GM12864 (cell line): Measurements from ENCODE around the gene CYP4A11.
A peak's percentile ranks its signal among the peaks of the same experiment; 100 is the strongest.
"Not testable (repeated sequence)": the region's sequence is repeated elsewhere in the genome, so short reads cannot be mapped to it uniquely, and the experiment has no call there.

Experiments
- DNase-seq: peaks from one replicate; pipeline ENCODE4 v3.0.0-alpha.2; 2011; ENCODE audit warnings: low read depth
- H3K4me3 ChIP-seq: 2 replicates; pipeline ENCODE4 v1.5.1; 2011; ENCODE audit warnings: mild to moderate bottlenecking, low read depth, low read length, control low read depth
- TF ChIP-seq, protein P1 (sequence below): IDR thresholded peaks from 2 replicates; pipeline ENCODE4 v1.5.1; 2011; ENCODE audit warnings: low read depth, mild to moderate bottlenecking, moderate library complexity, low read length, control low read depth, inconsistent platforms; ENCODE audit errors: missing control alignments

CYP4A11 gene, protein sequence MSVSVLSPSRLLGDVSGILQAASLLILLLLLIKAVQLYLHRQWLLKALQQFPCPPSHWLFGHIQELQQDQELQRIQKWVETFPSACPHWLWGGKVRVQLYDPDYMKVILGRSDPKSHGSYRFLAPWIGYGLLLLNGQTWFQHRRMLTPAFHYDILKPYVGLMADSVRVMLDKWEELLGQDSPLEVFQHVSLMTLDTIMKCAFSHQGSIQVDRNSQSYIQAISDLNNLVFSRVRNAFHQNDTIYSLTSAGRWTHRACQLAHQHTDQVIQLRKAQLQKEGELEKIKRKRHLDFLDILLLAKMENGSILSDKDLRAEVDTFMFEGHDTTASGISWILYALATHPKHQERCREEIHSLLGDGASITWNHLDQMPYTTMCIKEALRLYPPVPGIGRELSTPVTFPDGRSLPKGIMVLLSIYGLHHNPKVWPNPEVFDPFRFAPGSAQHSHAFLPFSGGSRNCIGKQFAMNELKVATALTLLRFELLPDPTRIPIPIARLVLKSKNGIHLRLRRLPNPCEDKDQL

DNA sequence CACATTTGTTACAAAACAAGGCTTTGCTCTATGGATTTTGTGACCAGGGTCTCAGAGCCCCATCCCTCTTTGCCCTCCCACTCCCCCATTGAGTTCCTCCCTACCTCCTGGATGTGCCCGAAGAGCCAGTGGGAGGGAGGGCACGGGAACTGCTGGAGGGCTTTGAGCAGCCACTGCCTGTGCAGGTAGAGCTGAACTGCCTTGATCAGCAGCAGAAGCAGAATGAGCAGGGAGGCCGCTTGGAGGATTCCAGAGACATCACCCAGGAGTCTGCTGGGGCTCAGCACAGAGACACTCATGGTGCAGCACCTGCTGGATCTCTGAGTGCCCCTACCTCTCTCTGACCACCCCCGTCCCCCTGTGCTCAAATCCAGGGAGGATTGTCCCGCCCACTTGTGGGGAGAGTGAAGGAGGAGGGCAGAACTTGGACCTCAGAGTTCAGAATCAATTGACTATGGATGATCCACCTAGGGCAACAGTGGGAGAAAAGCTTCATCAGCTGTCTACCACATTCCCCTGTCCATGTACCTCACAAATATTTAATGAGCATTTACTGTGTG, at the start of gene CYP4A11:
TSS of gene CYP4A11 (minus strand) at position 342 of the 560 bp plus-strand sequence. CDS start at position 299, 43 bp downstream.
- no peak within 1 kb of the TSS for H3K4me3 ChIP-seq
- TF ChIP-seq, protein P1, sequence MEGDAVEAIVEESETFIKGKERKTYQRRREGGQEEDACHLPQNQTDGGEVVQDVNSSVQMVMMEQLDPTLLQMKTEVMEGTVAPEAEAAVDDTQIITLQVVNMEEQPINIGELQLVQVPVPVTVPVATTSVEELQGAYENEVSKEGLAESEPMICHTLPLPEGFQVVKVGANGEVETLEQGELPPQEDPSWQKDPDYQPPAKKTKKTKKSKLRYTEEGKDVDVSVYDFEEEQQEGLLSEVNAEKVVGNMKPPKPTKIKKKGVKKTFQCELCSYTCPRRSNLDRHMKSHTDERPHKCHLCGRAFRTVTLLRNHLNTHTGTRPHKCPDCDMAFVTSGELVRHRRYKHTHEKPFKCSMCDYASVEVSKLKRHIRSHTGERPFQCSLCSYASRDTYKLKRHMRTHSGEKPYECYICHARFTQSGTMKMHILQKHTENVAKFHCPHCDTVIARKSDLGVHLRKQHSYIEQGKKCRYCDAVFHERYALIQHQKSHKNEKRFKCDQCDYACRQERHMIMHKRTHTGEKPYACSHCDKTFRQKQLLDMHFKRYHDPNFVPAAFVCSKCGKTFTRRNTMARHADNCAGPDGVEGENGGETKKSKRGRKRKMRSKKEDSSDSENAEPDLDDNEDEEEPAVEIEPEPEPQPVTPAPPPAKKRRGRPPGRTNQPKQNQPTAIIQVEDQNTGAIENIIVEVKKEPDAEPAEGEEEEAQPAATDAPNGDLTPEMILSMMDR: no peak
- no peak for DNase-seq

- not testable (repeated sequence) for DNase-seq, H3K4me3 ChIP-seq
These were observed 49.3 kb upstream of the CYP4A11 start for GRCh38 chr1:46990541-46990940.

DNA sequence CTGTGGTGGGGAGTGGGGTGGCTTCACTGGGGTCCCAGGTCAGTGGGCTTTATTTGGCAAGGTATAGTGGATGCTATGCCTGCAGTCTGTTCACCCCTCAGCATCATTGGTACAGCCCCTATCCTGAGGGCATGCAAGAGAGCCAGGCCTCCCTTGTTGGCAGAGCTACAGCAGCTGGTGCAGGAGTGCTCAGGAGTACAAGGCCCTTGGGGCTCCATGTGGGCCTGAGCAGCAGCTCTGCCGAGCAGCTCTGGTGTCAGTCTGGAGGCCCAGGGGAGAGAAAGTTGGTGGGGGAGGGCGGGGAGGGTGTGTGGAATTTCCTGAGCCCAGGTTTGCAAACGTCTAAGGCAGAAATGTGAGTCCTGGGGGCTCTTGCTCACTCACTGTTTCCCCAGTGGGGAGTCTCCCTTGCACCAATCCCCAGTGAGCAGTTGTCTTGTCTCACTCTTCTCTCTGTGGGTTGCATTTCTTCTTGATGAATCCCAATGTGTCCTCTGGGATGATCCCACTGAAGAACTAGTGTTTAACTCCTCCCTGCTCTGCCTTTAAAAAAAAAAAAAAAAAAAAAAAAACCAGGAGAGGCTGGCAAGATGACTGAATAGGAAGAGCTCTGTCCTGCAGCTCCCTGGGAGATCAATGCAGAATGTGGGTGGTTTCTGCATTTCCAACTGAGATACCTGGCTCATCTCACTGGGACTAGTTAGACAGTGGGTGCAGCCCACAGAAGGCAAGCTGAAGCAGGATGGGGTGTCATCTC, 42.7 kb upstream of the CYP4A11 start:
- TF ChIP-seq, protein P1: no peak
- DNase-seq: no peak
- H3K4me3 ChIP-seq: no peak overlapping the region

DNA sequence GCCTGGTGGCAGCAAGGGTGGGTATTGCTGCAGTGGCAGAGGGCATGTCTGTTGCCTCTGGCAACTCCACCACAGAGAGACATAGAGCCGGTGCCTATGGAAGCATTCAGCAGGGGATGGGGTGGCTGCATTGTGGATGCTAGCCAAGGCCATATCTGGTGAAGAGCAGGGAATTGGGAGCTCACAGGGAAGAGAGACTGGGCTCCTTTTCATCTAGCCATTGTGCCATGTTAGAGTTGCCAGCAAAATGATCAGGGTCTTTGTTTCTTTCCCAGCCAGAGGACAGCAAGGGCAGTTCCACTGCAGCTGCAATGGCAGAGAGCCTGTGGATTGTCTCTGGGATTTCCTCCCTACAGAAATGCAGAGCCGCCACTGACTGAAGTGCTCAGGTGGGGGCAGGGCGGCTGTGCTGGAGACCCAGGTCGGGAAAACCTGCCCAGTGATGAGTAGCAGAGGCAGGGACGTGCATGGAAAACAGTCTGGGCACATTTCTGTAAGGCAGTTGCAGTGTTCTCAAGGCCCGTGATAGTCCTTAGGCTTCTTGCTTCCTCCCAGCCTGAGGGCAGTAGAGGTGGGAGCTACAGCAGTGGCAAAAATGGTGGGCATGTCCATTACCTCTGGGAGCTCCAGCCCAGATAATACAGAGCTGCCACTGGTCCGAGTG, 42.0 kb upstream of the CYP4A11 start:
- no peak for DNase-seq
- H3K4me3 ChIP-seq: no peak overlapping the region
- TF ChIP-seq, protein P1: no peak

DNA sequence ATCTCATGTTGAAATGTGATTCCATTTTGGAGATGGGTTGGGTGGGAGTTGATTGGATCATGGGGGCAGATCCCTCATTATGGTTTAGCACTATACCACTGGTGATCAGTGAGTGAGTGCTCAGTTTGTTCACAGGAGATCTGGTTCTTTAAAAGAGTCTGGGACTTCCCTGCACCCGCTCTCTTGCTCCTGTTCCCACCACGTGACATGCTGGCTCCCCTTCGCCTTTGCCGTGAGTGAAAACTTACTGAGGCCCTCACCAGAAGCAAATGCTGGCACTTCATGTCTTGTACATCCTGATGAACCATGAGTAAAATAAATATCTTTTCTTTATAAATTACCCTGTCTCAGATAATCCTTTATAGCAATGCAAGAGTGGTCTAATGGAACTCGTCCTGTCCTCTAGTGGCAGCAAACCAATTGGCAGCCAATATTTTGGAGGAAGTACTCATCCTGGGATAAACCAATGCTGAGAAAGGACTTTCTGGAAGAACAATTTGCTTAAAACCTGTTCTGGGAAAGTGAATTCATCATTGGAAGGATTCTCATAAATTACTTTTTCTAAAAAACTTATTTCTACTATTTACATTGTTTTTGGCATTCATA, 27.8 kb upstream of the CYP4A11 start:
- DNase-seq: no peak
- TF ChIP-seq, protein P1: peak; percentile 16
- no peak overlapping the region for H3K4me3 ChIP-seq

- not testable (repeated sequence) for DNase-seq, H3K4me3 ChIP-seq
These were observed 21.0 kb upstream of the CYP4A11 start for GRCh38 chr1:46962272-46962671.

GRCh38 chr1:46961066-46961758, 19.9 kb upstream of the CYP4A11 start:
- TF ChIP-seq, protein P1: no peak
- no peak for DNase-seq
- no peak overlapping the region for H3K4me3 ChIP-seq
